GM23338 (cell line): ENCODE measurements around the gene RARG. TPM values are rescaled to one million over a fixed set of nuclear protein-coding genes. Genes with fewer than 3 reads are reported as not detected.

Source experiments
- ATAC-seq: fragments of 200-7000 bp; cut with Tn5 transposase; 3 replicates; pipeline ENCODE4 v1.9.1; 2020
- DNase-seq: peaks from one replicate; pipeline ENCODE4 v3.0.0-alpha.2; 2015; ENCODE audit warnings: low spot score
- H2AFZ ChIP-seq: fragments of 200-600 bp; sonication (generic); 2 replicates; pipeline ENCODE4 v1.8.0; 2016; ENCODE audit warnings: antibody characterized with exemption, mild to moderate bottlenecking, moderate library complexity
- H3F3A ChIP-seq: fragments of 200-600 bp; sonication (generic); replicated peaks from 2 replicates; pipeline ENCODE4 v1.8.0; 2017; ENCODE audit warnings: antibody characterized with exemption, mixed run types, low read depth
- H3K27ac ChIP-seq: fragments of 200-600 bp; sonication (generic); 2 replicates; pipeline ENCODE4 v1.6.1; 2016; ENCODE audit warnings: low read depth
- H3K27me3 ChIP-seq: fragments of 200-600 bp; sonication (generic); 2 replicates; pipeline ENCODE4 v1.8.0; 2016; ENCODE audit warnings: mild to moderate bottlenecking, mixed run types, moderate library complexity; ENCODE audit not compliant: insufficient read depth
- H3K36me3 ChIP-seq: fragments of 200-600 bp; sonication (generic); 2 replicates; pipeline ENCODE4 v1.8.0; 2016; ENCODE audit warnings: mild to moderate bottlenecking; ENCODE audit not compliant: insufficient read depth
- H3K4me1 ChIP-seq: fragments of 200-600 bp; sonication (generic); 2 replicates; pipeline ENCODE4 v1.8.0; 2016; ENCODE audit warnings: mild to moderate bottlenecking, moderate library complexity; ENCODE audit not compliant: insufficient read depth
- H3K4me2 ChIP-seq: fragments of 200-600 bp; sonication (generic); 2 replicates; pipeline ENCODE4 v1.7.1; 2017; ENCODE audit warnings: mixed run types
- H3K4me3 ChIP-seq: fragments of 200-600 bp; sonication (generic); 2 replicates; pipeline ENCODE4 v1.6.1; 2016; ENCODE audit warnings: mixed run types
- H3K79me2 ChIP-seq: fragments of 200-600 bp; sonication (generic); replicated peaks from 2 replicates; pipeline ENCODE4 v1.8.0; 2017; ENCODE audit warnings: mild to moderate bottlenecking; ENCODE audit not compliant: insufficient read depth
- H3K9me2 ChIP-seq: fragments of 200-600 bp; sonication (generic); 2 replicates; pipeline ENCODE4 v1.8.0; 2017; ENCODE audit not compliant: insufficient read depth
- H4K20me1 ChIP-seq: fragments of 200-600 bp; sonication (generic); replicated peaks from 2 replicates; pipeline ENCODE4 v1.8.0; 2017; ENCODE audit warnings: mild to moderate bottlenecking; ENCODE audit not compliant: insufficient read depth
- H3K27ac Mint-ChIP-seq: 2 replicates; pipeline ENCODE4 v1.8.0; 2020; ENCODE audit warnings: inconsistent platforms, mild to moderate bottlenecking, moderate library complexity, mixed read lengths
- H3K27me3 Mint-ChIP-seq: 3 replicates; pipeline ENCODE4 v1.8.0; 2022; ENCODE audit warnings: low read depth, mild to moderate bottlenecking, moderate library complexity, mixed read lengths, inconsistent platforms; ENCODE audit not compliant: insufficient read depth, poor library complexity
- H3K36me3 Mint-ChIP-seq: 3 replicates; pipeline ENCODE4 v1.8.0; 2021; ENCODE audit warnings: low read depth, mild to moderate bottlenecking, inconsistent platforms, moderate library complexity, mixed read lengths
- H3K4me1 Mint-ChIP-seq: 3 replicates; pipeline ENCODE4 v1.8.0; 2020; ENCODE audit warnings: mild to moderate bottlenecking, inconsistent platforms, mixed read lengths
- H3K4me3 Mint-ChIP-seq: 3 replicates; pipeline ENCODE4 v1.8.0; 2021; ENCODE audit warnings: moderate library complexity, mild to moderate bottlenecking, inconsistent platforms, mixed read lengths
- H3K9me3 Mint-ChIP-seq: 3 replicates; pipeline ENCODE4 v1.8.0; 2020; ENCODE audit warnings: moderate library complexity, mild to moderate bottlenecking, inconsistent platforms, mixed read lengths
- ZNF114 ChIP-seq: fragments of 250-450 bp; sonication (Bioruptor Pico); IDR thresholded peaks from 2 replicates; pipeline ENCODE4 v1.5.0; 2020; ENCODE audit warnings: mild to moderate bottlenecking, moderate library complexity
- ZNF462 ChIP-seq: fragments of 250-450 bp; sonication (Bioruptor Pico); IDR thresholded peaks from 2 replicates; pipeline ENCODE4 v1.5.0; 2020; ENCODE audit warnings: mild to moderate bottlenecking, moderate library complexity
- polyA plus RNA-seq: library from polyadenylated mRNA; unstranded; fragments of >200 nt; fragmentation: Nextera tagmentation; extraction: Ambion mirVana; gene quantifications from 2 replicates; pipeline ENCODE4 v1.2.1, GENCODE V29; 2016
- total RNA-seq: library from RNA; depleted of rRNA; stranded (reverse); fragments of >200 nt; shearing (Covaris generic); gene quantifications from 2 replicates; pipeline ENCODE4 v1.2.3, GENCODE V29; 2014
- TF ChIP-seq, protein P1 (sequence below): IDR thresholded peaks from one replicate; pipeline ENCODE4 v1.6.1; 2018; ENCODE audit warnings: antibody characterized with exemption; ENCODE audit not compliant: unreplicated experiment

The RARG gene
- total and polyA plus RNA-seq, 2 experiments from 2014 or later, result 18.5 to 50.2 TPM

DNA sequence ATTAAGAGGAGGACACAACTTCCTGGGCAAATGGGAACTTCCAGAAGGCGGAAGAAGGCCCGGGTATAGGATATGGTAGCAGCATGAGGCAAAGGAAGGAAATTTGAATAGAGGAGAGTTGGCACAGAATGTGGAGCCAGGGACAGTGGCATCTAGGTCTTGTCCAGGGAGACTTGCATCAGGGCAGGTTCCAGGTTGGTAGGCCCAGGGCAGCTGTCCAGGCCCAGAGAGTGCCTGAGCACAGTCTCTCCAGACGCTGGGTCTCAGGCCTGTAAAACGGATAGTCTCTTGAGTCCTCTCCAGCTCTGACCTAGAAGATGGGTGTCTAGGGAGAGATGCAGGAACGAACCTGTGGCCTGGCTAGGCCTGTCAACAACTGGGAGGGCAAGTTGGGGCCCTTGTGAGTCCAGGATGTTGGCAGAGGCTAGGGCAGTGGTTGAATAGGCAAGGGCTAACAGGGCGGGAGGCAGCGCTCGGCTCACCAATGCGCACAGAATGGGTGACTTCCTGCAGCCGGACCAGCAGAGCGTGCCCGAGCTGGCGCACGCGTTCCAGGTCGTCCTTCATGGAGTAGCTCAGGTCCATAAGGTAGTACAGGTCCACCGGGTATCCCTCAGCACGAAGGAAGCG is 34.9 kb downstream of the RARG start:
- H3K4me3 Mint-ChIP-seq, result no peak overlapping the region; the same call in 2 of the 3 replicates
- Histone ChIP-seq H3K36me3 (no peaks in the 10 kb centered on the region), H3K27ac (no peak overlapping the region), H4K20me1 (peaks cover 3% of the 10 kb centered on the region), H3K4me2 (peak overlapping the region; percentile 77), H3K79me2 (no peaks in the 10 kb centered on the region), H3F3A (no peaks in the 10 kb centered on the region), H3K4me3 (peak overlapping the region; percentile 51; the same call in 1 of the 2 replicates), H3K27me3 (peaks cover 86% of the 10 kb centered on the region), H3K9me2 (no peaks in the 10 kb centered on the region), H2AFZ (peak overlapping the region; percentile 56), H3K4me1 (no peaks in the 10 kb centered on the region; the same call in 1 of the 2 replicates)
- no peak overlapping the region for H3K27ac Mint-ChIP-seq
- TF ChIP-seq, protein P1, sequence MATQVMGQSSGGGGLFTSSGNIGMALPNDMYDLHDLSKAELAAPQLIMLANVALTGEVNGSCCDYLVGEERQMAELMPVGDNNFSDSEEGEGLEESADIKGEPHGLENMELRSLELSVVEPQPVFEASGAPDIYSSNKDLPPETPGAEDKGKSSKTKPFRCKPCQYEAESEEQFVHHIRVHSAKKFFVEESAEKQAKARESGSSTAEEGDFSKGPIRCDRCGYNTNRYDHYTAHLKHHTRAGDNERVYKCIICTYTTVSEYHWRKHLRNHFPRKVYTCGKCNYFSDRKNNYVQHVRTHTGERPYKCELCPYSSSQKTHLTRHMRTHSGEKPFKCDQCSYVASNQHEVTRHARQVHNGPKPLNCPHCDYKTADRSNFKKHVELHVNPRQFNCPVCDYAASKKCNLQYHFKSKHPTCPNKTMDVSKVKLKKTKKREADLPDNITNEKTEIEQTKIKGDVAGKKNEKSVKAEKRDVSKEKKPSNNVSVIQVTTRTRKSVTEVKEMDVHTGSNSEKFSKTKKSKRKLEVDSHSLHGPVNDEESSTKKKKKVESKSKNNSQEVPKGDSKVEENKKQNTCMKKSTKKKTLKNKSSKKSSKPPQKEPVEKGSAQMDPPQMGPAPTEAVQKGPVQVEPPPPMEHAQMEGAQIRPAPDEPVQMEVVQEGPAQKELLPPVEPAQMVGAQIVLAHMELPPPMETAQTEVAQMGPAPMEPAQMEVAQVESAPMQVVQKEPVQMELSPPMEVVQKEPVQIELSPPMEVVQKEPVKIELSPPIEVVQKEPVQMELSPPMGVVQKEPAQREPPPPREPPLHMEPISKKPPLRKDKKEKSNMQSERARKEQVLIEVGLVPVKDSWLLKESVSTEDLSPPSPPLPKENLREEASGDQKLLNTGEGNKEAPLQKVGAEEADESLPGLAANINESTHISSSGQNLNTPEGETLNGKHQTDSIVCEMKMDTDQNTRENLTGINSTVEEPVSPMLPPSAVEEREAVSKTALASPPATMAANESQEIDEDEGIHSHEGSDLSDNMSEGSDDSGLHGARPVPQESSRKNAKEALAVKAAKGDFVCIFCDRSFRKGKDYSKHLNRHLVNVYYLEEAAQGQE, result no peak
- no peak for TF ChIP-seq ZNF462
- TF ChIP-seq ZNF114 (CRISPR knock-in tag), result no peak
- no peaks in the 10 kb centered on the region; the same call in 1 of the 3 replicates for H3K9me3 Mint-ChIP-seq
- ATAC-seq (no peak; the same call in 2 of the 3 replicates), DNase-seq (no peak)
- peaks cover 38% of the 10 kb centered on the region for H3K27me3 Mint-ChIP-seq
- peaks cover 2% of the 10 kb centered on the region; the same call in 1 of the 3 replicates for H3K4me1 Mint-ChIP-seq
- peaks cover 2% of the 10 kb centered on the region; the same call in 2 of the 3 replicates for H3K36me3 Mint-ChIP-seq
